SK-N-SH (cell line): ENCODE data around the gene SIL1. TPM values are rescaled to one million over a fixed set of nuclear protein-coding genes. Genes with fewer than 3 reads are reported as not detected.

Experiments used
- CTCF ChIA-PET: fragments of 300-600, 350-600 bp; formaldehyde crosslinking; extraction: SDS; loops from one replicate; lab custom pipeline; 2021; lab: Yijun Ruan, JAX
- POLR2A ChIA-PET: fragments of 350-600 bp; sonication (Branson Sonifier 250); formaldehyde crosslinking; extraction: SDS; loops from one replicate; lab custom pipeline; 2020; ENCODE audit warnings: antibody characterized with exemption, inconsistent platforms; lab: Yijun Ruan, JAX
- DNase-seq: peaks from one replicate; pipeline ENCODE4 v3.0.0; 2012
- H2AFZ ChIP-seq: fragments of 200-600 bp; sonication (generic); 2 replicates; pipeline ENCODE4 v1.8.1; 2016; ENCODE audit warnings: antibody characterized with exemption, mild to moderate bottlenecking, low read depth
- H3F3A ChIP-seq: fragments of 200-600 bp; sonication (generic); replicated peaks from 2 replicates; pipeline ENCODE3; 2016; ENCODE audit warnings: antibody characterized with exemption, mild to moderate bottlenecking; ENCODE audit not compliant: insufficient read depth
- H3K27ac ChIP-seq, 2 experiments: fragments of 200-500 bp in 1 of 2; fragments of 200-600 bp in 1 of 2; sonication (Bioruptor generic) in 1 of 2; sonication (generic), shearing (Covaris generic) in 1 of 2; 2 replicates each; pipeline versions ENCODE4 v1.5.1 to v1.6.1; 2014 to 2016; ENCODE audit warnings: low read depth in 2 of 2, inconsistent platforms in 1 of 2, low read length in 1 of 2, mild to moderate bottlenecking in 1 of 2, mixed read lengths in 1 of 2
- H3K27me3 ChIP-seq: fragments of 200-600 bp; sonication (generic), shearing (Covaris generic); 2 replicates; pipeline ENCODE4 v1.6.1; 2016; ENCODE audit warnings: mixed run types; ENCODE audit not compliant: insufficient read depth
- H3K36me3 ChIP-seq, 2 experiments: fragments of 200-500 bp in 1 of 2; fragments of 200-600 bp in 1 of 2; sonication (Bioruptor generic) in 1 of 2; sonication (generic) in 1 of 2; replicated peaks in 1 of 2; 2 replicates each; pipeline versions ENCODE3 to v1.5.1; 2014 to 2016; ENCODE audit warnings: low read length in 1 of 2, mild to moderate bottlenecking in 1 of 2; ENCODE audit not compliant: insufficient read depth in 2 of 2, control insufficient read depth in 1 of 2
- H3K4me1 ChIP-seq, 2 experiments: fragments of 200-500 bp in 1 of 2; fragments of 200-600 bp in 1 of 2; sonication (Bioruptor generic) in 1 of 2; sonication (generic), shearing (Covaris generic) in 1 of 2; 2 replicates each; pipeline versions ENCODE4 v1.5.1 to v1.6.1; 2014 to 2016; ENCODE audit warnings: low read depth in 1 of 2, low read length in 1 of 2, mixed run types in 1 of 2; ENCODE audit not compliant: insufficient read depth in 2 of 2, control insufficient read depth in 1 of 2
- H3K4me2 ChIP-seq: fragments of 200-600 bp; sonication (generic), shearing (Covaris generic); 2 replicates; pipeline ENCODE4 v1.6.1; 2017; ENCODE audit warnings: mixed run types
- H3K4me3 ChIP-seq, 2 experiments: fragments of 200-500 bp in 1 of 2; fragments of 200-600 bp in 1 of 2; sonication (Bioruptor generic) in 1 of 2; sonication (generic), shearing (Covaris generic) in 1 of 2; 2 replicates each; pipeline versions ENCODE4 v1.5.1 to v1.8.1; 2014 to 2016; ENCODE audit warnings: low read depth in 2 of 2, inconsistent platforms in 1 of 2, low read length in 1 of 2, mild to moderate bottlenecking in 1 of 2, mixed read lengths in 1 of 2, moderate library complexity in 1 of 2
- H3K79me2 ChIP-seq: fragments of 200-600 bp; sonication (generic); 2 replicates; pipeline ENCODE4 v1.8.1; 2017; ENCODE audit warnings: mild to moderate bottlenecking; ENCODE audit not compliant: insufficient read depth
- H3K9ac ChIP-seq: fragments of 200-600 bp; sonication (generic); 2 replicates; pipeline ENCODE4 v1.6.1; 2017; ENCODE audit warnings: mixed run types
- H3K9me2 ChIP-seq: fragments of 200-600 bp; sonication (generic); 2 replicates; pipeline ENCODE4 v1.6.1; 2017; ENCODE audit warnings: mixed run types
- H3K9me3 ChIP-seq: fragments of 200-600 bp; sonication (generic); 2 replicates; pipeline ENCODE4 v1.6.1; 2017; ENCODE audit warnings: mixed run types, mild to moderate bottlenecking, moderate library complexity
- H4K20me1 ChIP-seq: fragments of 200-600 bp; sonication (generic); 2 replicates; pipeline ENCODE4 v1.6.1; 2017; ENCODE audit warnings: mild to moderate bottlenecking, mixed run types; ENCODE audit not compliant: insufficient read depth
- CHD2 ChIP-seq: fragments of 150-350 bp; IDR thresholded peaks from 2 replicates; pipeline ENCODE4 v1.6.1; 2018; ENCODE audit warnings: low read length; ENCODE audit not compliant: partially characterized antibody
- ELF1 ChIP-seq: IDR thresholded peaks from 2 replicates; pipeline ENCODE4 v1.4.0; 2012
- EP300 ChIP-seq, 2 experiments: IDR thresholded peaks; 2 replicates each; pipeline versions ENCODE4 v1.4.0 to v1.6.1; 2012; ENCODE audit warnings: borderline replicate concordance in 1 of 2, low read depth in 1 of 2, low read length in 1 of 2
- FOXJ3 ChIP-seq: sonication (generic); formaldehyde crosslinking; IDR thresholded peaks from 2 replicates; pipeline ENCODE4 v1.5.1; 2020; ENCODE audit warnings: mild to moderate bottlenecking, missing genetic modification reagents
- GABPA ChIP-seq: IDR thresholded peaks from 2 replicates; pipeline ENCODE4 v1.4.0; 2012; ENCODE audit warnings: low read depth, mild to moderate bottlenecking
- GATA2 ChIP-seq: sonication (generic); formaldehyde crosslinking; IDR thresholded peaks from 2 replicates; pipeline ENCODE4 v1.5.0; 2020; ENCODE audit warnings: mild to moderate bottlenecking, missing genetic modification reagents
- JUND ChIP-seq: IDR thresholded peaks from 2 replicates; pipeline ENCODE4 v1.4.0; 2012
- MEF2A ChIP-seq: IDR thresholded peaks from 2 replicates; pipeline ENCODE4 v1.4.0; 2012; ENCODE audit warnings: low read depth, borderline replicate concordance
- MXI1 ChIP-seq: IDR thresholded peaks from 2 replicates; pipeline ENCODE4 v1.6.1; 2012; ENCODE audit warnings: mild to moderate bottlenecking, low read depth, low read length, improper control_type of control experiment
- NRF1 ChIP-seq: IDR thresholded peaks from 2 replicates; pipeline ENCODE4 v1.6.1; 2012; ENCODE audit warnings: low read depth, mild to moderate bottlenecking, low read length
- RAD21 ChIP-seq: IDR thresholded peaks from 2 replicates; pipeline ENCODE4 v1.6.1; 2012; ENCODE audit warnings: mild to moderate bottlenecking, low read length
- RCOR1 ChIP-seq: fragments of 150-350 bp; IDR thresholded peaks from 2 replicates; pipeline ENCODE4 v1.6.1; 2017; ENCODE audit warnings: antibody characterized with exemption, low read length
- RFX5 ChIP-seq: IDR thresholded peaks from 2 replicates; pipeline ENCODE4 v1.6.1; 2012; ENCODE audit warnings: mild to moderate bottlenecking, improper control_type of control experiment, low read length
- RXRA ChIP-seq: IDR thresholded peaks from 2 replicates; pipeline ENCODE4 v1.4.0; 2012; ENCODE audit warnings: low read depth, mild to moderate bottlenecking, borderline replicate concordance
- SIN3A ChIP-seq: IDR thresholded peaks from 2 replicates; pipeline ENCODE4 v1.6.1; 2012; ENCODE audit warnings: low read depth, mild to moderate bottlenecking, low read length, moderate library complexity, borderline replicate concordance
- SMC3 ChIP-seq: IDR thresholded peaks from 2 replicates; pipeline ENCODE4 v1.6.1; 2012; ENCODE audit warnings: low read depth, low read length, improper control_type of control experiment
- TAF1 ChIP-seq: IDR thresholded peaks from 2 replicates; pipeline ENCODE4 v1.6.1; 2012; ENCODE audit warnings: low read depth, mild to moderate bottlenecking, low read length, moderate library complexity, borderline replicate concordance
- TCF12 ChIP-seq: IDR thresholded peaks from 2 replicates; pipeline ENCODE4 v1.4.0; 2012
- YY1 ChIP-seq: IDR thresholded peaks from 2 replicates; pipeline ENCODE4 v1.4.0; 2012; ENCODE audit warnings: low read depth, mild to moderate bottlenecking
- WGBS: methylation state at CpG from one replicate; pipeline ENCODE4 v1.1.6; 2017; ENCODE audit warnings: low lambda C conversion rate; 5-methylcytosine and 5-hydroxymethylcytosine counted together
- polyA plus RNA-seq, 3 experiments: library from polyadenylated mRNA; depleted of rRNA; stranded (reverse); fragments of >200 nt; gene quantifications; 2 replicates each; pipeline ENCODE4 v1.2.3, GENCODE V29; 2012
- TF ChIP-seq, protein P1 (sequence below): IDR thresholded peaks from 2 replicates; pipeline ENCODE4; 2012
- TF ChIP-seq, protein P2 (sequence below): fragments of 200-600 bp; sonication (generic); IDR thresholded peaks from 2 replicates; pipeline ENCODE4 v1.6.1; 2017; ENCODE audit warnings: antibody characterized with exemption, mild to moderate bottlenecking, moderate library complexity

SIL1 gene
- polyA plus RNA-seq, 1 of the 3 experiments (the other 2 are of a cell fraction): 25.9 TPM

DNA sequence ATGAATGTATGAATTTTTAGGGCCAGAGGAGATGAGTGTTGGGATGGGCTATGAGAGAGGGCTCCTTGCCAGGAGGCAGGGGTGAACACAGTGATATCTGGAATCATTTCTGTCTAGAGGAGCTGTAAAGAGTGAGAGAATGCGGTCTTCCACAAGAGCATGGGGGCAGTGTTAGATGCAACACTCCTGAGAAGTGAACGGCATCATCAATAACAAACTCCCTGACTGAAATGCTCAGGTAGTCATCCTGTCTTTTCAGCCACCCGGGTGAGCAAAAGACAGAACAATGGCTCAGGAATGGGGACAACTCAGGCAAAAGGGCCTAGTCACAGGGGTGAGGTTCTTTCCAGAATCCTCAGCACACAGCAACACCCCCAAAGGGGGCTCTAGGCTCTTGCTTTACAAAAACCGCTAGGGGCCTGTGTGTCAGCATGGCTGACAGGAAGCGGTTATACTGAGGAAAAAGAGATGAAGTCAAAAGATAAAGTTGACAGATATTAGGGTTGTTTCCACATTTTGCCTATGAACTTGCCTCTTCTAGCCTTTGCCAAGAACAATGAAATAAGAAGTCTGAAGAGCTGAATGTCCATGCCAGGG is 218.4 kb downstream of the SIL1 start:
- no peaks in the 10 kb centered on the region for H4K20me1 ChIP-seq
- H3K4me2 ChIP-seq: no peak overlapping the region
- H3K36me3 ChIP-seq: no peaks in the 10 kb centered on the region
- H3K9me2 ChIP-seq: no peaks in the 10 kb centered on the region
- ChIA-PET POLR2A (no interaction called here), CTCF (no interaction called here)
- H3K9me3 ChIP-seq: no peaks in the 10 kb centered on the region
- DNase-seq: no peak
- H3K9ac ChIP-seq: no peak overlapping the region
- 96% methylated on average over 5 of the region's 5 CpGs for WGBS
- no peaks in the 10 kb centered on the region for H3F3A ChIP-seq
- no peaks in the 10 kb centered on the region for H3K79me2 ChIP-seq
- no peaks in the 10 kb centered on the region for H3K27me3 ChIP-seq
- H3K4me1 ChIP-seq: peaks cover 5 to 8% of the 10 kb centered on the region in 2 experiments; a peak in 2 of 4 replicates
- TF ChIP-seq CHD2 (no peak), ELF1 (no peak), SMC3 (no peak), YY1 (no peak), EP300 (IDR thresholded peaks at IDR 0.05; ENCODE audit: borderline replicate concordance in 1 of 2, low read depth in 1 of 2, low read length in 1 of 2) (no peak), SIN3A (no peak), NRF1 (no peak), RAD21 (no peak), MXI1 (no peak), TAF1 (no peak), RFX5 (no peak), GATA2 (CRISPR knock-in tag) (no peak), TCF12 (no peak), GABPA (no peak), MEF2A (no peak), RCOR1 (no peak), JUND (no peak)
- TF ChIP-seq, protein P1, sequence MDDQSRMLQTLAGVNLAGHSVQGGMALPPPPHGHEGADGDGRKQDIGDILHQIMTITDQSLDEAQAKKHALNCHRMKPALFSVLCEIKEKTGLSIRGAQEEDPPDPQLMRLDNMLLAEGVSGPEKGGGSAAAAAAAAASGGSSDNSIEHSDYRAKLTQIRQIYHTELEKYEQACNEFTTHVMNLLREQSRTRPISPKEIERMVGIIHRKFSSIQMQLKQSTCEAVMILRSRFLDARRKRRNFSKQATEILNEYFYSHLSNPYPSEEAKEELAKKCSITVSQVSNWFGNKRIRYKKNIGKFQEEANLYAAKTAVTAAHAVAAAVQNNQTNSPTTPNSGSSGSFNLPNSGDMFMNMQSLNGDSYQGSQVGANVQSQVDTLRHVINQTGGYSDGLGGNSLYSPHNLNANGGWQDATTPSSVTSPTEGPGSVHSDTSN: no peak
- H2AFZ ChIP-seq: no peak overlapping the region
- no peak overlapping the region for H3K4me3 ChIP-seq
- no peak overlapping the region for H3K27ac ChIP-seq

DNA sequence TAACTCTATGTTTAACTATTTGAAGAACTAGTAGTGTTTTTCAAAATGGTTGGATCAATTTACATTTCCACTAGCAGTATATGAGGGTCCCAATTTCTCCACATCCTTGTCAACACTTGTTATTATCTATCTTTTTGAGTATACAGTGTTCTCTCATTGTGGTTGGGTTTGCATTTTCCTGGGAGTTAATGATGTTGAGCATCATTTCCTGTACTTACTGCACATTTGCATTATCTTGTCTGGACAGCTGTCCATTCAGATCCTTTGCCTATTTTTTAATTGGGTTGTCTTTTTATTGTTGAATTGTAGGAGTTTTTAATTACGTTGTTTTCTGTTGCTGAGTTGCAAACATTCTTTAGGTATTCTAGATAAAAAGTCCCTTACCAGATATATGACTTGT is 219.6 kb downstream of the SIL1 start:
- no peaks in the 10 kb centered on the region for H3K9me3 ChIP-seq
- 94% methylated on average over 1 of the region's 1 CpG for WGBS
- H4K20me1 ChIP-seq: no peaks in the 10 kb centered on the region
- H3K9me2 ChIP-seq: no peaks in the 10 kb centered on the region
- H3K4me1 ChIP-seq: peaks cover 8 to 12% of the 10 kb centered on the region in 2 experiments; a peak in 2 of 4 replicates
- H3K27ac ChIP-seq: no peak overlapping the region
- TF ChIP-seq FOXJ3 (no peak), YY1 (no peak), RXRA (no peak), RAD21 (no peak), SMC3 (no peak), SIN3A (no peak), RCOR1 (no peak), RFX5 (no peak)
- TF ChIP-seq, protein P2, sequence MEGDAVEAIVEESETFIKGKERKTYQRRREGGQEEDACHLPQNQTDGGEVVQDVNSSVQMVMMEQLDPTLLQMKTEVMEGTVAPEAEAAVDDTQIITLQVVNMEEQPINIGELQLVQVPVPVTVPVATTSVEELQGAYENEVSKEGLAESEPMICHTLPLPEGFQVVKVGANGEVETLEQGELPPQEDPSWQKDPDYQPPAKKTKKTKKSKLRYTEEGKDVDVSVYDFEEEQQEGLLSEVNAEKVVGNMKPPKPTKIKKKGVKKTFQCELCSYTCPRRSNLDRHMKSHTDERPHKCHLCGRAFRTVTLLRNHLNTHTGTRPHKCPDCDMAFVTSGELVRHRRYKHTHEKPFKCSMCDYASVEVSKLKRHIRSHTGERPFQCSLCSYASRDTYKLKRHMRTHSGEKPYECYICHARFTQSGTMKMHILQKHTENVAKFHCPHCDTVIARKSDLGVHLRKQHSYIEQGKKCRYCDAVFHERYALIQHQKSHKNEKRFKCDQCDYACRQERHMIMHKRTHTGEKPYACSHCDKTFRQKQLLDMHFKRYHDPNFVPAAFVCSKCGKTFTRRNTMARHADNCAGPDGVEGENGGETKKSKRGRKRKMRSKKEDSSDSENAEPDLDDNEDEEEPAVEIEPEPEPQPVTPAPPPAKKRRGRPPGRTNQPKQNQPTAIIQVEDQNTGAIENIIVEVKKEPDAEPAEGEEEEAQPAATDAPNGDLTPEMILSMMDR: no peak
- no peak overlapping the region for H3K4me3 ChIP-seq
- no peaks in the 10 kb centered on the region for H3K79me2 ChIP-seq
- H3K36me3 ChIP-seq: no peaks in the 10 kb centered on the region
- H3K4me2 ChIP-seq: no peak overlapping the region
- H3K27me3 ChIP-seq: no peaks in the 10 kb centered on the region
- H2AFZ ChIP-seq: no peak overlapping the region
- ChIA-PET POLR2A (no interaction called here), CTCF (no interaction called here)
- no peak for DNase-seq
- no peak overlapping the region for H3K9ac ChIP-seq
- no peaks in the 10 kb centered on the region for H3F3A ChIP-seq
